Activated CD8-positive, alpha-beta memory T cell treated with anti-CD3 and anti-CD28 coated beads, Interleukin-2, amount 50 U/mL, for 4 hours (primary cell): Measurements from ENCODE around the gene CNDP2.

ENCODE experiments used
- DNase-seq: peaks from one replicate; pipeline ENCODE4 v3.0.0-alpha.2; 2020

CNDP2 gene

GRCh38 chr18:74495581-74496507 lies at the start of gene CNDP2:
Gene CNDP2, plus strand, starts transcription at chr18:74496363. Its CDS starts 3,611 bp downstream, at chr18:74499974.
- peak; percentile 100 for DNase-seq

GRCh38 chr18:74446631-74447403 lies 49.3 kb upstream of the CNDP2 start:
- DNase-seq = no peak

DNA sequence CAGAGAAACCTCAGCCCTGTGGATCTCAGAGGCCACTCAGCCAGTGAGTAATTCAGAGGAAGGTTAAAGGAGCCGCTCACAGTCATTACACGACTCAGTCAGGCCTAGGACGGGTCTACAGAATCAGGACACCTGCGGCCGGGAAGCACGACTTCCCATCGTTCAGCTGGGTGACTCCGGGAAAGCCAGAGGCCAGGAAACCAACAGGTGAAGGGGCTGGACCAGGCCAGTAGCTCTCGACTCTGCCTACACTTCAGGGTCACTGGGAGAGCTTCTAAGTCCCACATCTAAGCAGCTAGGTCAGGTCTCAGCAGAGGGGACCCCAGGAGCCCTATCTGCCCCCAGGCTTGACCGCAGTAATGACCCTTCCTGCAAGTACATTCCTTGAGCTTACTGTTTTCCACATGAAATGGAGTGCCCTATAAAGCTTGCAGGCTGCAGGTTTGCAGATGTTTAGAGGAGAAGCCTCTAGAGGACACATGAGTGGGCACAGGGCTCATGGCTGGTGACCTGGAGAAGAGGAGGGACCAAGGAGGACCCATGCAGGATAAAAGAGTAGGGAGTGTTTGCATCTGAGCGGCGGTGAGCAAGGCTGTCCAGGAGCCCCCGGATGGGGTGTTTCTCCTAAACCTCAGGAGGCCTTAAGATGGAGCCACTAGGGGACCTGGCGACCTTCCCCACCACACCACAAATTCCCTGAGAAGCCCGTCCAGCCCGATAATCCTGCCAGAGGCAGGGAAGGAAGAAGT lies 48.6 kb upstream of the CNDP2 start:
- DNase-seq = no peak

DNA sequence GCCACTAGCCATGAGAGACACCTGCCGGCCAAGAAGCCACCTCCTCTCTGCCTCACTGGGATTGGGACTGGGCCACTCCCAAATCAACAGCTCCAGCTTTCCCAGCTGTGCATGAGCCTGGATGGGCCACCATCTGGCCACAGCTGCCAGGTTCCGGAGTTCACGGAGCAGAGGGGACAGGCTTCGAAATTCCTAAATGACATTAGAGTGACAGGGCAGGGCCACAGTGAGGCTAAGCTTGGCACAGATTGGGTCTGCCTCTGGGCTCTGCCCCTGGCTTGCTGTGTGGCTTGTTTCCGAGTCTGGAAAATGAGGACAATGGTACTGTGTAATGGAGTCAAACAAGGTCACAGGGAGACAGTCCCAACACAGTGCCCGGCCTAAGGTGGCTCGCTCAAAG lies 45.5 kb upstream of the CNDP2 start:
- DNase-seq = no peak

GRCh38 chr18:74451148-74451547 lies 45.0 kb upstream of the CNDP2 start:
- no peak for DNase-seq

GRCh38 chr18:74453016-74453566 lies 43.1 kb upstream of the CNDP2 start:
- DNase-seq = no peak

DNA sequence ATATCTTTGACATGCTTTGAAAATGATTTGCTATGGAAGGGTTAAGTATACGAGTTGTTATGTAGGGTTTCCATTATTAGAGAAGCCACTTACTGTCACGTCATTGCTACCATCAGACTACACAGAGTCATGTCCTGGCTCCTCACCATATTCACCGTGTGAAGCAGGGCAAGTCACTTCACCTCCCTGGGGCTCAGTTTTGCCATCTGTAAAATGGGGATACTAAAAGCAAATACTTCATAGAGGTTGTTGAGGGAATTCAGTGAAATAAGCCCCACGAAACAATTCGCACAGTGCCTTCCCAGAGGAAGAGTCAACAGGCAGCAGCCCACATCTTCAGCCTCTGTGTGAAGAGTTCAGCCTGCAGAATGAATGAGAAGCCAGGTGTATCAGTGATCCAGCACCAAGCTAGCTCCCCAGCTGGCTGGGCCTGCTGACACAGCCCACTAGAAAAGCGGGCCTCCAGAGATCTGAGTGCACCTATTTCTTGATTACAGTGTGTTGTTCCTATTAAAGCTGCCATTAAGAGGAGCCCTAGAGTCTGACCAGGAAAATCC lies 42.4 kb upstream of the CNDP2 start:
- DNase-seq = no peak

DNA sequence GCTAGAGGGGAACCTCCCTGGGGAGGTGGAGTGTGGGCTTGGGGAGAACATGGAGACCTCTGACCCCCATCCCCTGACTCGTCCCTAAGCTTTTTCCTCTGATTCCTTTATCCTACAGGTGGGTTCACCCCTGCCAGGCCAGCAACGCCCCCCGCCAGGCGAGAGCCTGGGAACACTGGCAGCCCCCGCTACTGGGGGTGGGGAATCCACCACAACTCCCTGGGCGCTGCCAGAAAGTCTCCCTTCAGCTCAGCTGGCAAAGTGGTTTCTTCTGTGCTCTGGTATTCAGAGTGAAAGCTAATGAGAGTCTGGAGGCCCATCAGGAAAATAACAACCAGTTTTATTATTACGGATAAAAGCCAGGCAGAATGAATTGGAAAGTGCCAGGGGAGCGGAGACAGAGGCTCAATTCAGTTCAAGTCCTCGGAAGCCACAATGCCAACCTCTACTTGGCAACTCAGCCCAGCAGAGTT lies 41.8 kb upstream of the CNDP2 start:
- DNase-seq = no peak

DNA sequence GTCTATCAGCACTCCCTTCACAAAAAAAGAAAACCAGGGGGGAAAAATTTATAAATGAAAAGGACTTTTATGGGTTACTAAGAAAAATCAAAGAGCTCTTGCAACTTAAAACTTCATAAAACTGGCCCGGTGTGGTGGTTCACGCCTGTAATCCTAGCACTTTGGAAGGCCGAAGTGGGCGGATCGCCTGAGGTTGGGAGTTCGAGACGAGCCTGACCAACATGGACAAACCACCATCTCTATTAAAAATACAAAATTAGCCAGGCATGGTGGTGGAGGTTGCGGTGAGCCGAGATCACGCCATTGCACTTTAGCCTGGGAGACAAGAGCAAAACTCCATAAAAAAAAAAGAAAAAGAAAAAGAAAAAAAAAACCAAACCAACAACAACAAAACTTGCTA lies 40.8 kb upstream of the CNDP2 start:
- DNase-seq = no peak

DNA sequence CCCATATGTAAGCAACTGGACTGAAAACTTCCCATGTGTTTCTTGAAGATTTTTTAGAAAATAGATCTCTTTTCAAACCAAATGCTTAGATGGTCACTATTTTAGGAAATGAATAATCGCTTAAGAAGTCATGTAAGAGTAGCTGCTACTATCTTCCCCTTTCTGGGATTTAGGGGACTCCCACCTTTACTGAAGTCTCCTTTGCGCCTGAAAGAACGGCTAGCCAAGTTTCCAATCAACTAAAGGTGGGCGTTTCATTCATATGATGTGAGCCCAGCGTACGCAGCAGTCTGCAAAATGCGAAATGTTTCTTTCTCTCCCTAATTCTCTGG lies 40.2 kb upstream of the CNDP2 start:
- DNase-seq = no peak

- DNase-seq = no peak
These were observed 39.7 kb upstream of the CNDP2 start for GRCh38 chr18:74456349-74457042.

GRCh38 chr18:74457043-74457724 lies 39.0 kb upstream of the CNDP2 start, which contains the start of gene DIPK1C:
Gene DIPK1C, minus strand, starts transcription at chr18:74457308. Its CDS starts 49 bp downstream, at chr18:74457259.
- DNase-seq = no peak

DNA sequence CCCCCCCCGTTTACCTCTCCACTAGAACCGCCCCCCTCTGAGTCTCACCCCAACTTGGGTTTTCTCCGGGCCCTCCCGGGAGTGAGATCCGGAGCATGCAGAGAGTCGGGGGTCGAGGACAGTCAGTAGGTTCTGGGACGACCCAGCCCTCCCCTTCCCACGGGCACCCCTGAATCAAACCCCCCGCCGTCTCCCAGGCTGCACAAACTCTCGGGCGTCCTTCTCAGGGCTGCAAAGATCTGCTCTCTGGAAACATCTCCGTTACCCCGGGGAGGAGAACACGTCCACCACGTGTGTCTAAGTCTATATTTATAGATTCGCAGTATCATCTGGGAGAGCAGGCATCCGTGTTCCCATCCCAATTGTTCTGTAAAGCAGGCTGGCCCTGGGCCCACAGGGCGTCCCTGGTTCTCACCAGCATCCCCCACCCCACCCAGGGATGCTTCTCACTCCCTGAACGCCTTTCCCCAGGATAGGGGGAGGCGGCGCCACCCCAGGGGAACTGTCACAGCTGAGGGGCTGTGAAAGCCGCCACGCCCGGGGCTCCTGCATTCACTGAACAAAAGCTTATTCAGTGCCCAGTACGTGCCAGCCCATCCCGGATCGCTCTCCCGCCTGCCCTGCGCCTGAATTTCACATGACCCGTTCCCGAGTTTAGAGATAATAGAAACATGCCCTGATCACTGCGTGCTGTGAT lies 38.3 kb upstream of the CNDP2 start:
- no peak for DNase-seq

DNA sequence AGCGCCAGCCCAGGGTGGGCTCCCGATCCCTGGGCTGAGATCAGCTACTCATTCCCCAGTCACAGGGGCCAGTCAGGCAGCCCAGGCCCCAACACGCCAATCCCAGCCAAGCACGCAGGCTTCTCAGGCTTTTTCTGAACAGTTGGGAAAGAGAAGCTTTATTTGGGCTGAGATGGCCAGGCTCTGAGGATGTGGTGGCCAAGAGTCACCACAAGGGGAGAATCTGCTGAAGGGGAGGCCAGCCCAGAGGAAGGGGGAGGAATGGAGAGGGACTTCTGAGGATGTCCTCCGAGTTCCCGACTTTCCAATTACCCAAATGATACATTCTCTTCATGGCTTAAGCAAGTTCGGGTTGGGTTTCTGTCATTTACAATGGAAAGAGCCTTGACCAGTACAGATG lies 36.3 kb upstream of the CNDP2 start:
- DNase-seq = no peak

- no peak for DNase-seq
These were observed 35.3 kb upstream of the CNDP2 start for GRCh38 chr18:74460825-74461224.

DNA sequence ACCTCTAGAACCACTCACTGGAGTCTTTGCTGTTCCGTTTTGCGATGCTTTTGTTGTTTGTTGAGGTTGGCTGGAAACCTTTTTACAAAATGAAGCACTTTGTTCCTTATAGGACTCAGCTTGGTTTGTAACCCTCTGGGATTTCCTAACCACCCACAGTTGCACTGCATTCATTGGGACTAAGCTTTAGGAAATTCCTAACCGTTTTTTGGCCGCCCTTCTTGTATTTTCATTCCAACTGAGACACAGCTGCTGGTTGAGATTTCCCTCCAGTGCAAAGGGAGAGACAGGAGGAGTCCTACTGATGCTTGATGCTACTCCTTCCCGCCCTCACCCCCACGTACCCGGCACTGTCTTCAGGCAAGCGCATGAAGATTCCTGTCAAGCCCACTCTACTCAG lies 32.9 kb upstream of the CNDP2 start:
- DNase-seq = no peak

DNA sequence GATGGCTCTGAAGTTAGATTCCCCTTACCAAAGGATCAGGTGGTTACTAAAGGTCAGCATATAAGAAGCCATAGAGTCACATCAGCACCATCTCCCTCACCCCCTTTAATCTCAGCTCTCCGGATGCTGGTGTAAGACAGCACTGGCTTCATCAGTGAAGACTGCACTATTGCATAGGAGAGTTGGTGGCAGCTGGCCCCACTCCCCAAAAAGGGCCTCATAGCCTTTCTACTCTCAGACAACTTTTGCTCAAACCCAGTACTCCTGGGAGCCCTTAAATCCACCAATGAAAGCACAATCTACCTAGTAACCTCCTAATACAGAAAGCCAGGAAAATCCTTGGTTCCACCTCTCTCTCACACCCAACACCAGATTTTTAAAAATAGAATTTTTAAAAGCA lies 32.2 kb upstream of the CNDP2 start:
- no peak for DNase-seq

DNA sequence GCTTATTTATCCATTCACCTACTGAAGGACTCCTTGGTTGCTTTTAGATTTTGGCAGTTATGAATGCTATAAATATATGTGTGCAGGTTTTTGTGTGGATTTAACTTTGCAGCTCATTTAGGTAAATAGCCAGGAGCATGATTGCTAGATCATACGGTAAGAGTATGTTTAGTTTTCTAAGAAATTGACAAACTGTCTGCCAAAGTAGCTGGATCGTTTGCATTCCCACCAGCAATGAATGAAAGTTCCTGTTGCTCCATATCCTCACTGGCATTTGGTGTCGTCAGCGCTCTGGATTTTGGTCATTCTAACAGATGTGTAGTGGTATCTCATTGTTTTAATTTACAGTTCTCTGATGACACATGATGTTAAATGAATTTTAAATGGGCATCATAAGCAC lies 30.4 kb upstream of the CNDP2 start:
- DNase-seq = no peak

- DNase-seq = no peak
These were observed 27.6 kb upstream of the CNDP2 start for GRCh38 chr18:74468547-74469061.

GRCh38 chr18:74472312-74472711 lies 23.9 kb upstream of the CNDP2 start:
- DNase-seq = no peak
